Fibroblast of lung (primary cell): ENCODE measurements around the gene CROCC. TPM values are rescaled to one million over a fixed set of nuclear protein-coding genes. Genes with fewer than 3 reads are reported as not detected.

Source experiments
- DNase-seq, 2 donors: peaks; one replicate each; pipeline versions ENCODE4 v3.0.0 to v3.0.0-alpha.2; 2010; ENCODE audit warnings: low read depth in 2 of 2
- H2AFZ ChIP-seq: 2 replicates; pipeline ENCODE4 v1.5.1; 2012; ENCODE audit warnings: low read length, control low read depth, inconsistent platforms
- H3K27ac ChIP-seq: 2 replicates; pipeline ENCODE4 v1.5.1; 2011; ENCODE audit warnings: low read length, control low read depth; ENCODE audit not compliant: insufficient read depth
- H3K27me3 ChIP-seq: 2 replicates; pipeline ENCODE4 v1.5.1; 2011; ENCODE audit warnings: mild to moderate bottlenecking, low read length; ENCODE audit not compliant: control insufficient read depth, insufficient read depth
- H3K36me3 ChIP-seq: 2 replicates; pipeline ENCODE4 v1.5.1; 2011; ENCODE audit warnings: low read length; ENCODE audit not compliant: control insufficient read depth, insufficient read depth
- H3K4me1 ChIP-seq: 2 replicates; pipeline ENCODE4 v1.5.1; 2011; ENCODE audit warnings: low read length; ENCODE audit not compliant: control insufficient read depth, insufficient read depth; ENCODE audit errors: extremely low read depth
- H3K4me2 ChIP-seq: 2 replicates; pipeline ENCODE4 v1.5.1; 2011; ENCODE audit warnings: low read length, control low read depth; ENCODE audit not compliant: insufficient read depth; ENCODE audit errors: extremely low read depth
- H3K4me3 ChIP-seq, 4 experiments: fragments of 200-600 bp in 1 of 4; sonication (generic) in 1 of 4; replicated peaks in 1 of 4; 2 replicates each; pipeline ENCODE4 v1.5.1; 2011 to 2016; ENCODE audit warnings: low read length in 4 of 4, low read depth in 3 of 4, mild to moderate bottlenecking in 3 of 4, control low read depth in 2 of 4, inconsistent platforms in 1 of 4, mixed read lengths in 1 of 4; ENCODE audit not compliant: insufficient read depth in 1 of 4; ENCODE audit errors: control extremely low read depth in 1 of 4
- H3K79me2 ChIP-seq: 2 replicates; pipeline ENCODE4 v1.5.1; 2012; ENCODE audit warnings: mild to moderate bottlenecking, low read length, inconsistent platforms; ENCODE audit not compliant: control insufficient read depth, insufficient read depth
- H3K9ac ChIP-seq: 2 replicates; pipeline ENCODE4 v1.5.1; 2011; ENCODE audit warnings: mild to moderate bottlenecking, low read length, control low read depth; ENCODE audit not compliant: insufficient read depth
- H3K9me3 ChIP-seq: 2 replicates; pipeline ENCODE4 v1.5.1; 2012; ENCODE audit warnings: low read depth, low read length; ENCODE audit not compliant: control insufficient read depth, insufficient read depth
- H4K20me1 ChIP-seq: 2 replicates; pipeline ENCODE4 v1.5.1; 2011; ENCODE audit warnings: low read length; ENCODE audit not compliant: control insufficient read depth, insufficient read depth; ENCODE audit errors: extremely low read depth
- CTCF ChIP-seq, 2 donors: IDR thresholded peaks in 1 of 2; conservative IDR thresholded peaks in 1 of 2; 1 replicate in 1 of 2; 2 replicates in 1 of 2; pipeline ENCODE4 v1.5.1; 2011 to 2012; ENCODE audit warnings: low read length in 2 of 2, control low read depth in 1 of 2, inconsistent platforms in 1 of 2, low read depth in 1 of 2, mild to moderate bottlenecking in 1 of 2
- EZH2 ChIP-seq: IDR thresholded peaks from 2 replicates; pipeline ENCODE4 v1.5.1; 2012; ENCODE audit warnings: low read length, control low read depth, mild to moderate bottlenecking; ENCODE audit errors: missing control alignments
- polyA plus RNA-seq, 2 donors: library from polyadenylated mRNA; depleted of rRNA in 1 of 2; stranded (reverse) in 1 of 2; unstranded in 1 of 2; fragments of >200 nt; gene quantifications; 2 replicates each; pipeline ENCODE4 v1.2.1, GENCODE V29; 2011 to 2012; ENCODE audit warnings: missing spikeins in 1 of 2
- total RNA-seq: library from RNA; depleted of rRNA; stranded (reverse); fragments of >200 nt; gene quantifications from 2 replicates; pipeline ENCODE4 v1.2.1, GENCODE V29; 2014

CROCC gene
- total and polyA plus RNA-seq, 2 donors (not counting 1 experiment from before 2014, with no cell fraction given) = 3.8 to 20.3 TPM

- no peak for DNase-seq
- TF ChIP-seq EZH2 = no peak
- TF ChIP-seq CTCF (conservative IDR thresholded peaks at IDR 0.05 in 1 of 2, IDR thresholded peaks at IDR 0.05 in 1 of 2; ENCODE audit: low read depth in 1 of 2, low read length in 2 of 2) = no peak
- peaks cover 3% of the 10 kb centered on the region for H3K4me1 ChIP-seq
- H3K9ac ChIP-seq = no peak overlapping the region
- no peak overlapping the region for H3K4me2 ChIP-seq
- H3K27ac ChIP-seq = no peak overlapping the region
- no peaks in the 10 kb centered on the region for H3K9me3 ChIP-seq
- no peak overlapping the region for H2AFZ ChIP-seq
- no peaks in the 10 kb centered on the region for H3K27me3 ChIP-seq
- peaks cover 20% of the 10 kb centered on the region for H3K36me3 ChIP-seq
- H4K20me1 ChIP-seq = no peaks in the 10 kb centered on the region
- no peaks in the 10 kb centered on the region for H3K79me2 ChIP-seq
- no peak overlapping the region for H3K4me3 ChIP-seq
Measured at GRCh38 chr1:17018849-17019248, 97.1 kb downstream of the CROCC start.

- Histone ChIP-seq H3K9ac (no peak overlapping the region), H3K4me3 (no peak overlapping the region), H3K27ac (no peak overlapping the region), H3K79me2 (no peaks in the 10 kb centered on the region), H3K27me3 (no peaks in the 10 kb centered on the region), H2AFZ (no peak overlapping the region), H3K9me3 (no peaks in the 10 kb centered on the region), H3K4me1 (peaks cover 3% of the 10 kb centered on the region), H3K4me2 (no peak overlapping the region), H3K36me3 (peaks cover 20% of the 10 kb centered on the region), H4K20me1 (no peaks in the 10 kb centered on the region)
- TF ChIP-seq CTCF (conservative IDR thresholded peaks at IDR 0.05 in 1 of 2, IDR thresholded peaks at IDR 0.05 in 1 of 2; ENCODE audit: low read depth in 1 of 2, low read length in 2 of 2) = no peak
- no peak for TF ChIP-seq EZH2
- no peak for DNase-seq
Measured at GRCh38 chr1:17020502-17020901, 98.8 kb downstream of the CROCC start.

GRCh38 chr1:17021896-17022295 is 100.2 kb downstream of the CROCC start:
- peaks cover 22% of the 10 kb centered on the region for H3K36me3 ChIP-seq

More at GRCh38 chr1:17021896-17022295, 100.2 kb downstream of the CROCC start:
- H3K4me1 ChIP-seq = no peaks in the 10 kb centered on the region
- H3K27me3 ChIP-seq = no peaks in the 10 kb centered on the region
- TF ChIP-seq EZH2 (no peak), CTCF (conservative IDR thresholded peaks at IDR 0.05 in 1 of 2, IDR thresholded peaks at IDR 0.05 in 1 of 2; ENCODE audit: low read depth in 1 of 2, low read length in 2 of 2) (no peak)
- H3K9ac ChIP-seq = no peak overlapping the region
- no peak for DNase-seq
- no peak overlapping the region for H3K4me3 ChIP-seq
- no peak overlapping the region for H3K4me2 ChIP-seq
- H3K79me2 ChIP-seq = no peaks in the 10 kb centered on the region
- no peaks in the 10 kb centered on the region for H4K20me1 ChIP-seq
- no peaks in the 10 kb centered on the region for H3K9me3 ChIP-seq
- no peak overlapping the region for H2AFZ ChIP-seq
- H3K27ac ChIP-seq = no peak overlapping the region

Other genes with a start within 250 kb of the CROCC start
- gene RNU1-4, start 181.4 kb upstream of the CROCC start, total RNA-seq = under 0.01 and 3,997 TPM in 2 replicates
- not detected in 2 replicates for gene RNU1-4, start 181.4 kb upstream of the CROCC start, polyA plus RNA-seq
- gene RNU1-2, start 26.0 kb upstream of the CROCC start, total RNA-seq = under 0.01 and 3,997 TPM in 2 replicates
- gene RNU1-2, start 26.0 kb upstream of the CROCC start, polyA plus RNA-seq = not detected in 2 replicates
- 10.0 and 16.2 TPM in 2 replicates for gene MFAP2, start 58.7 kb downstream of the CROCC start, total RNA-seq
- gene MFAP2, start 58.7 kb downstream of the CROCC start, polyA plus RNA-seq = 14.1 and 40.4 TPM in 2 replicates
- 7.7 and 10.9 TPM in 2 replicates for gene ATP13A2, start 90.0 kb downstream of the CROCC start, total RNA-seq
- 6.5 and 9.2 TPM in 2 replicates for gene ATP13A2, start 90.0 kb downstream of the CROCC start, polyA plus RNA-seq
- 157 and 170 TPM in 2 replicates for gene SDHB, start 132.1 kb downstream of the CROCC start, total RNA-seq
- gene SDHB, start 132.1 kb downstream of the CROCC start, polyA plus RNA-seq = 136 and 155 TPM in 2 replicates
- not detected in 2 replicates for gene PADI2, start 197.5 kb downstream of the CROCC start, total RNA-seq
- 0.03 TPM in 1 of 2 replicates, not detected in the other for gene PADI2, start 197.5 kb downstream of the CROCC start, polyA plus RNA-seq